B cell (primary cell): ENCODE measurements around the gene PYGM. TPM values are rescaled to one million over a fixed set of nuclear protein-coding genes. Genes with fewer than 3 reads are reported as not detected.
A peak's percentile ranks its signal among the peaks of the same experiment; 100 is the strongest.

ENCODE experiments used
- ATAC-seq: fragments of 200-7000 bp; cut with Tn5 transposase; one replicate; pipeline ENCODE4 v1.10.0; 2021; ENCODE audit warnings: low read depth, mild to moderate bottlenecking, moderate number of reproducible peaks, moderate library complexity
- CTCF ChIA-PET: fragments of 350-600 bp; sonication (Branson Sonifier 250); formaldehyde crosslinking; loops from one replicate; lab custom pipeline; 2021; ENCODE audit warnings: antibody characterized with exemption, inconsistent platforms; lab: Charles Lee
- POLR2A ChIA-PET: fragments of 350-600 bp; sonication (Branson Sonifier 250); formaldehyde crosslinking; loops from one replicate; lab custom pipeline; 2021; ENCODE audit warnings: antibody characterized with exemption; lab: Charles Lee
- DNase-seq: peaks from one replicate; pipeline ENCODE4 v3.0.0; 2013
- H2AFZ ChIP-seq: 2 replicates; pipeline ENCODE4 v1.6.1; 2012; ENCODE audit warnings: mild to moderate bottlenecking, low read depth, low read length; ENCODE audit not compliant: insufficient read depth, poor library complexity, severe bottlenecking
- H3K27ac ChIP-seq, 2 donors: 1 replicate in 1 of 2; 2 replicates in 1 of 2; pipeline ENCODE4 v1.5.1; 2012 to 2013; ENCODE audit warnings: low read length in 2 of 2, mild to moderate bottlenecking in 2 of 2, moderate library complexity in 1 of 2
- H3K27me3 ChIP-seq, 4 experiments: fragments of 200-600 bp in 1 of 4; sonication (generic) in 1 of 4; replicated peaks in 1 of 4; 1 replicate in 2 of 4; 2 replicates in 2 of 4; pipeline versions ENCODE4 v1.6.1 to v1.7.0; 2013 to 2016; ENCODE audit warnings: low read length in 3 of 4, mild to moderate bottlenecking in 2 of 4, mixed read lengths in 1 of 4, moderate library complexity in 1 of 4; ENCODE audit not compliant: insufficient read depth in 4 of 4, control insufficient read depth in 3 of 4; ENCODE audit errors: control extremely low read depth in 1 of 4
- H3K36me3 ChIP-seq, 2 experiments: replicated peaks in 1 of 2; 1 replicate in 1 of 2; 2 replicates in 1 of 2; pipeline versions ENCODE4 v1.6.1 to v1.7.1; 2013; ENCODE audit warnings: low read length in 1 of 2; ENCODE audit not compliant: insufficient read depth in 2 of 2, control insufficient read depth in 1 of 2; ENCODE audit errors: control extremely low read depth in 1 of 2, extremely low read depth in 1 of 2
- H3K4me1 ChIP-seq, 2 donors: fragments of 200-600 bp in 1 of 2; sonication (generic) in 1 of 2; 1 replicate in 1 of 2; 2 replicates in 1 of 2; pipeline versions ENCODE4 v1.5.1 to v1.6.1; 2013 to 2017; ENCODE audit warnings: low read length in 2 of 2; ENCODE audit not compliant: control insufficient read depth in 2 of 2, insufficient read depth in 2 of 2
- H3K4me2 ChIP-seq: replicated peaks from 2 replicates; pipeline ENCODE3; 2012; ENCODE audit warnings: mild to moderate bottlenecking, low read depth, low read length; ENCODE audit not compliant: poor library complexity, severe bottlenecking
- H3K4me3 ChIP-seq, 5 experiments: fragments of 200-600 bp in 1 of 5; sonication (generic) in 1 of 5; 1 replicate in 3 of 5; 2 replicates in 2 of 5; pipeline versions ENCODE4 v1.5.1 to v1.7.0; 2011 to 2016; ENCODE audit warnings: low read length in 4 of 5, mild to moderate bottlenecking in 4 of 5, low read depth in 2 of 5, control low read depth in 1 of 5, moderate library complexity in 1 of 5; ENCODE audit not compliant: insufficient read depth in 1 of 5; ENCODE audit errors: control extremely low read depth in 1 of 5, extremely low read depth in 1 of 5
- H3K79me2 ChIP-seq: fragments of 200-600 bp; sonication (generic); one replicate; pipeline ENCODE4 v1.6.0; 2016; ENCODE audit warnings: low read length; ENCODE audit not compliant: control insufficient read depth, insufficient read depth
- H3K9ac ChIP-seq: fragments of 200-600 bp; sonication (generic); 2 replicates; pipeline ENCODE4 v1.6.1; 2017; ENCODE audit warnings: mild to moderate bottlenecking, low read length, moderate library complexity
- H3K9me3 ChIP-seq, 3 donors: one replicate each; pipeline versions ENCODE4 v1.6.1 to v1.7.1; 2013; ENCODE audit warnings: low read length in 2 of 3; ENCODE audit not compliant: control insufficient read depth in 2 of 3, insufficient read depth in 1 of 3; ENCODE audit errors: control extremely low read depth in 1 of 3
- H4K20me1 ChIP-seq: 2 replicates; pipeline ENCODE4 v1.6.0; 2012; ENCODE audit warnings: mild to moderate bottlenecking, low read length; ENCODE audit not compliant: insufficient read depth, control insufficient read depth, poor library complexity, severe bottlenecking
- H3K27ac Mint-ChIP-seq: one replicate; pipeline ENCODE4 v1.8.0; 2021; ENCODE audit warnings: mixed read lengths
- H3K27me3 Mint-ChIP-seq: one replicate; pipeline ENCODE4 v1.8.0; 2021; ENCODE audit warnings: mixed read lengths
- H3K4me1 Mint-ChIP-seq: one replicate; pipeline ENCODE4 v1.8.0; 2021; ENCODE audit warnings: mixed read lengths
- H3K4me3 Mint-ChIP-seq: one replicate; pipeline ENCODE4 v1.8.0; 2021; ENCODE audit warnings: mixed read lengths
- H3K9me3 Mint-ChIP-seq: one replicate; pipeline ENCODE4 v1.8.0; 2022; ENCODE audit warnings: mixed read lengths; ENCODE audit not compliant: insufficient read depth
- CTCF ChIP-seq: fragments of 200-600 bp; IDR thresholded peaks from one replicate; pipeline ENCODE4 v1.8.0; 2022; ENCODE audit warnings: antibody characterized with exemption, mild to moderate bottlenecking
- EZH2 ChIP-seq: IDR thresholded peaks from 2 replicates; pipeline ENCODE4 v1.6.1; 2012; ENCODE audit warnings: borderline replicate concordance, low read depth, mild to moderate bottlenecking, moderate library complexity, low read length; ENCODE audit not compliant: insufficient read depth, poor library complexity, severe bottlenecking
- WGBS: methylation state at CpG from one replicate; pipeline ENCODE4 v1.1.5; 2013; ENCODE audit warnings: missing lambda C conversion rate; ENCODE audit not compliant: insufficient coverage; 5-methylcytosine and 5-hydroxymethylcytosine counted together
- intact Hi-C: fragments of 100-400 bp; cut with micrococcal nuclease; formaldehyde crosslinking; loops from one replicate; pipeline ENCODE4 v1.10.0; 2022
- polyA plus RNA-seq: library from polyadenylated mRNA; depleted of rRNA; stranded (reverse); fragments of >200 nt; gene quantifications from 2 replicates; pipeline ENCODE4 v1.2.3, GENCODE V29; 2012
- total RNA-seq, 2 donors: library from RNA; stranded (reverse); fragments of 120-200 nt in 1 of 2; gene quantifications; 1 replicate in 1 of 2; 2 replicates in 1 of 2; pipeline versions ENCODE4 v1.2.3 to v1.2.4, GENCODE V29; 2013 to 2022

Gene PYGM
- total and polyA plus RNA-seq, 2 donors (not counting 1 experiment from before 2014, with no cell fraction given), result 9.3 to 9.6 TPM

- under 1% methylated on average over 53 of the region's 58 CpGs for whole genome bisulfite sequencing
- Histone ChIP-seq H2AFZ (peak overlapping the region; percentile 50), H3K9me3 (no peaks in the 10 kb centered on the region), H3K4me1 (peaks cover 22 to 33% of the 10 kb centered on the region in 2 donors), H3K27me3 (no peaks in the 10 kb centered on the region), H3K36me3 (peaks cover 0 to 41% of the 10 kb centered on the region in 2 experiments), H3K4me2 (peak overlapping the region; percentile 99), H3K79me2 (peaks cover 54% of the 10 kb centered on the region), H3K9ac (peak overlapping the region; percentile 94), H3K27ac (peak overlapping the region; percentile 84 to 91), H4K20me1 (peaks cover 60% of the 10 kb centered on the region), H3K4me3 (peak overlapping the region; percentile 48 to 99 (median 86))
- peak overlapping the region; percentile 86 for H3K27ac Mint-ChIP-seq
- DNase-seq (peak; percentile 88), ATAC-seq (peak; percentile 11)
- H3K4me1 Mint-ChIP-seq, result peaks cover 49% of the 10 kb centered on the region
- ChIA-PET POLR2A (interaction anchor here (0.9 to 8.9 kb wide), 12 partner anchors 19 to 426 kb away, joined by 3 to 175 read pairs (median 7); partner anchors contain the start of genes CDC42BPG, FAU, MAP4K2 and MRPL49), CTCF (interaction anchor here (0.9 to 13.7 kb wide), 18 partner anchors 9 to 150 kb away, joined by 3 to 280 read pairs (median 10); partner anchors contain the start of genes CDC42BPG, MAP4K2, NRXN2 and SF1)
- no peak for TF ChIP-seq EZH2
- TF ChIP-seq CTCF, result peak; percentile 86
- peak overlapping the region; percentile 97 for H3K4me3 Mint-ChIP-seq
- H3K27me3 Mint-ChIP-seq, result no peaks in the 10 kb centered on the region
- intact Hi-C loops, result loop anchor here (1.0 to 10.0 kb wide), 9 partner anchors 20 to 832 kb away; partner anchors contain the start of genes CDC42BPG, EHBP1L1, FAM89B and MAP4K2
- H3K9me3 Mint-ChIP-seq, result no peaks in the 10 kb centered on the region
Observed at GRCh38 chr11:64742889-64743590, 16.7 kb downstream of the PYGM start.
